WTC11 (cell line): ENCODE data around the gene TNFAIP3. TPM values are rescaled to one million over a fixed set of nuclear protein-coding genes. Genes with fewer than 3 reads are reported as not detected.

Experiments used
- ATAC-seq: fragments of 200-7000 bp; cut with Tn5 transposase; 2 replicates; pipeline ENCODE4 v1.10.0; 2021; ENCODE audit warnings: mild to moderate bottlenecking, moderate library complexity
- CTCF ChIA-PET: fragments of 300-600 bp; sonication (Branson Sonifier 250); formaldehyde crosslinking; loops from one replicate; lab custom pipeline; 2021; ENCODE audit warnings: antibody characterized with exemption; lab: Charles Lee
- POLR2A ChIA-PET: fragments of 350-600 bp; sonication (Branson Sonifier 250); formaldehyde crosslinking; loops from one replicate; lab custom pipeline; 2021; ENCODE audit warnings: antibody characterized with exemption; lab: Charles Lee
- DNase-seq: peaks from one replicate; pipeline ENCODE4 v3.0.0; 2021; ENCODE audit warnings: low spot score
- H3K27ac Mint-ChIP-seq: 2 replicates; pipeline ENCODE4 v1.8.0; 2021; ENCODE audit warnings: mixed read lengths
- H3K27me3 Mint-ChIP-seq: 2 replicates; pipeline ENCODE4 v1.8.0; 2021; ENCODE audit warnings: low read depth, mild to moderate bottlenecking, moderate library complexity, mixed read lengths
- H3K36me3 Mint-ChIP-seq: 2 replicates; pipeline ENCODE4 v1.8.0; 2021; ENCODE audit warnings: mixed read lengths
- H3K4me1 Mint-ChIP-seq: 2 replicates; pipeline ENCODE4 v1.8.0; 2022; ENCODE audit warnings: mixed read lengths
- H3K4me3 Mint-ChIP-seq: 2 replicates; pipeline ENCODE4 v1.8.0; 2021; ENCODE audit warnings: mild to moderate bottlenecking, moderate library complexity, mixed read lengths
- H3K9me3 Mint-ChIP-seq: 2 replicates; pipeline ENCODE4 v1.8.0; 2021; ENCODE audit warnings: mixed read lengths
- ELF4 ChIP-seq: sonication (generic); formaldehyde crosslinking; IDR thresholded peaks from 2 replicates; pipeline ENCODE4 v1.8.1; 2022; ENCODE audit warnings: low read depth, mild to moderate bottlenecking, moderate library complexity, missing genetic modification reagents
- EMX1 ChIP-seq: fragments of 250-450 bp; sonication (Bioruptor Pico); IDR thresholded peaks from 2 replicates; pipeline ENCODE4 v1.8.0; 2021; ENCODE audit warnings: mild to moderate bottlenecking
- HMGA2 ChIP-seq: fragments of 250-450 bp; sonication (Bioruptor Pico); IDR thresholded peaks from 2 replicates; pipeline ENCODE4 v1.4.0; 2021; ENCODE audit warnings: mild to moderate bottlenecking, moderate library complexity
- MXD4 ChIP-seq: fragments of 250-450 bp; sonication (Bioruptor Pico); IDR thresholded peaks from 2 replicates; pipeline ENCODE4 v1.8.0; 2021; ENCODE audit warnings: mild to moderate bottlenecking, moderate library complexity, borderline replicate concordance
- NR2C2 ChIP-seq: sonication (generic); formaldehyde crosslinking; IDR thresholded peaks from 2 replicates; pipeline ENCODE4 v1.8.0; 2022; ENCODE audit warnings: mild to moderate bottlenecking, missing genetic modification reagents
- OVOL2 ChIP-seq: fragments of 250-450 bp; sonication (Bioruptor Pico); IDR thresholded peaks from 2 replicates; pipeline ENCODE4 v1.9.0; 2021; ENCODE audit warnings: mild to moderate bottlenecking, borderline replicate concordance
- ZBTB21 ChIP-seq: sonication (generic); formaldehyde crosslinking; IDR thresholded peaks from 2 replicates; pipeline ENCODE4 v1.8.1; 2023; ENCODE audit warnings: mild to moderate bottlenecking, missing genetic modification reagents, borderline replicate concordance
- ZNF138 ChIP-seq: sonication (generic); formaldehyde crosslinking; conservative IDR thresholded peaks from 2 replicates; pipeline ENCODE4 v1.8.1; 2022; ENCODE audit warnings: mild to moderate bottlenecking, moderate library complexity, missing genetic modification reagents
- ZNF263 ChIP-seq: sonication (generic); formaldehyde crosslinking; IDR thresholded peaks from 2 replicates; pipeline ENCODE4 v1.8.1; 2022; ENCODE audit warnings: low read depth, mild to moderate bottlenecking, moderate library complexity, missing genetic modification reagents
- ZNF416 ChIP-seq: fragments of 250-450 bp; sonication (Bioruptor Pico); IDR thresholded peaks from 2 replicates; pipeline ENCODE4 v1.9.0; 2021; ENCODE audit warnings: mild to moderate bottlenecking, inconsistent platforms
- ZNF671 ChIP-seq: fragments of 250-450 bp; sonication (Bioruptor Pico); IDR thresholded peaks from 2 replicates; pipeline ENCODE4 v1.8.0; 2021; ENCODE audit warnings: mild to moderate bottlenecking
- total RNA-seq: library from RNA; stranded (reverse); gene quantifications from 3 replicates; pipeline ENCODE4 v1.2.3, GENCODE V29; 2021
- TF ChIP-seq, protein P1 (sequence below): fragments of 250-450 bp; sonication (Bioruptor Pico); IDR thresholded peaks from 2 replicates; pipeline ENCODE4 v1.9.0; 2021; ENCODE audit warnings: mild to moderate bottlenecking, borderline replicate concordance
- TF ChIP-seq, protein P2 (sequence below): fragments of 200-600 bp; IDR thresholded peaks from 2 replicates; pipeline ENCODE4 v1.8.0; 2022; ENCODE audit warnings: antibody characterized with exemption
- TF ChIP-seq, protein P3 (sequence below): sonication (generic); formaldehyde crosslinking; IDR thresholded peaks from 2 replicates; pipeline ENCODE4 v1.8.1; 2022; ENCODE audit warnings: low read depth, missing genetic modification reagents, borderline replicate concordance
- TF ChIP-seq, protein P4 (sequence below): sonication (generic); formaldehyde crosslinking; IDR thresholded peaks from 2 replicates; pipeline ENCODE4 v1.8.0; 2023; ENCODE audit warnings: missing genetic modification reagents
- TF ChIP-seq, protein P5 (sequence below): sonication (generic); formaldehyde crosslinking; IDR thresholded peaks from 2 replicates; pipeline ENCODE4 v1.8.0; 2022; ENCODE audit warnings: mild to moderate bottlenecking, missing genetic modification reagents

TNFAIP3 gene
- total RNA-seq, 1 experiment from 2014 or later = 4.2 TPM

DNA sequence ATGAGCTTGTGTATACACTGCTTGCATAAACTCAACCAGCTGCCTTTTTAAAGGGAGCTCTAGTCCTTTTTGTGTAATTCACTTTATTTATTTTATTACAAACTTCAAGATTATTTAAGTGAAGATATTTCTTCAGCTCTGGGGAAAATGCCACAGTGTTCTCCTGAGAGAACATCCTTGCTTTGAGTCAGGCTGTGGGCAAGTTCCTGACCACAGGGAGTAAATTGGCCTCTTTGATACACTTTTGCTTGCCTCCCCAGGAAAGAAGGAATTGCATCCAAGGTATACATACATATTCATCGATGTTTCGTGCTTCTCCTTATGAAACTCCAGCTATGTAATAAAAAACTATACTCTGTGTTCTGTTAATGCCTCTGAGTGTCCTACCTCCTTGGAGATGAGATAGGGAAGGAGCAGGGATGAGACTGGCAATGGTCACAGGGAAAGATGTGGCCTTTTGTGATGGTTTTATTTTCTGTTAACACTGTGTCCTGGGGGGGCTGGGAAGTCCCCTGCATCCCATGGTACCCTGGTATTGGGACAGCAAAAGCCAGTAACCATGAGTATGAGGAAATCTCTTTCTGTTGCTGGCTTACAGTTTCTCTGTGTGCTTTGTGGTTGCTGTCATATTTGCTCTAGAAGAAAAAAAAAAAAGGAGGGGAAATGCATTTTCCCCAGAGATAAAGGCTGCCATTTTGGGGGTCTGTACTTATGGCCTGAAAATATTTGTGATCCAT lies 15.3 kb downstream of the TNFAIP3 start (continued):
- TF ChIP-seq MXD4 (CRISPR knock-in tag) = no peak
- TF ChIP-seq, protein P1, sequence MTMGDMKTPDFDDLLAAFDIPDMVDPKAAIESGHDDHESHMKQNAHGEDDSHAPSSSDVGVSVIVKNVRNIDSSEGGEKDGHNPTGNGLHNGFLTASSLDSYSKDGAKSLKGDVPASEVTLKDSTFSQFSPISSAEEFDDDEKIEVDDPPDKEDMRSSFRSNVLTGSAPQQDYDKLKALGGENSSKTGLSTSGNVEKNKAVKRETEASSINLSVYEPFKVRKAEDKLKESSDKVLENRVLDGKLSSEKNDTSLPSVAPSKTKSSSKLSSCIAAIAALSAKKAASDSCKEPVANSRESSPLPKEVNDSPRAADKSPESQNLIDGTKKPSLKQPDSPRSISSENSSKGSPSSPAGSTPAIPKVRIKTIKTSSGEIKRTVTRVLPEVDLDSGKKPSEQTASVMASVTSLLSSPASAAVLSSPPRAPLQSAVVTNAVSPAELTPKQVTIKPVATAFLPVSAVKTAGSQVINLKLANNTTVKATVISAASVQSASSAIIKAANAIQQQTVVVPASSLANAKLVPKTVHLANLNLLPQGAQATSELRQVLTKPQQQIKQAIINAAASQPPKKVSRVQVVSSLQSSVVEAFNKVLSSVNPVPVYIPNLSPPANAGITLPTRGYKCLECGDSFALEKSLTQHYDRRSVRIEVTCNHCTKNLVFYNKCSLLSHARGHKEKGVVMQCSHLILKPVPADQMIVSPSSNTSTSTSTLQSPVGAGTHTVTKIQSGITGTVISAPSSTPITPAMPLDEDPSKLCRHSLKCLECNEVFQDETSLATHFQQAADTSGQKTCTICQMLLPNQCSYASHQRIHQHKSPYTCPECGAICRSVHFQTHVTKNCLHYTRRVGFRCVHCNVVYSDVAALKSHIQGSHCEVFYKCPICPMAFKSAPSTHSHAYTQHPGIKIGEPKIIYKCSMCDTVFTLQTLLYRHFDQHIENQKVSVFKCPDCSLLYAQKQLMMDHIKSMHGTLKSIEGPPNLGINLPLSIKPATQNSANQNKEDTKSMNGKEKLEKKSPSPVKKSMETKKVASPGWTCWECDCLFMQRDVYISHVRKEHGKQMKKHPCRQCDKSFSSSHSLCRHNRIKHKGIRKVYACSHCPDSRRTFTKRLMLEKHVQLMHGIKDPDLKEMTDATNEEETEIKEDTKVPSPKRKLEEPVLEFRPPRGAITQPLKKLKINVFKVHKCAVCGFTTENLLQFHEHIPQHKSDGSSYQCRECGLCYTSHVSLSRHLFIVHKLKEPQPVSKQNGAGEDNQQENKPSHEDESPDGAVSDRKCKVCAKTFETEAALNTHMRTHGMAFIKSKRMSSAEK (CRISPR knock-in tag) = no peak
- TF ChIP-seq, protein P2, sequence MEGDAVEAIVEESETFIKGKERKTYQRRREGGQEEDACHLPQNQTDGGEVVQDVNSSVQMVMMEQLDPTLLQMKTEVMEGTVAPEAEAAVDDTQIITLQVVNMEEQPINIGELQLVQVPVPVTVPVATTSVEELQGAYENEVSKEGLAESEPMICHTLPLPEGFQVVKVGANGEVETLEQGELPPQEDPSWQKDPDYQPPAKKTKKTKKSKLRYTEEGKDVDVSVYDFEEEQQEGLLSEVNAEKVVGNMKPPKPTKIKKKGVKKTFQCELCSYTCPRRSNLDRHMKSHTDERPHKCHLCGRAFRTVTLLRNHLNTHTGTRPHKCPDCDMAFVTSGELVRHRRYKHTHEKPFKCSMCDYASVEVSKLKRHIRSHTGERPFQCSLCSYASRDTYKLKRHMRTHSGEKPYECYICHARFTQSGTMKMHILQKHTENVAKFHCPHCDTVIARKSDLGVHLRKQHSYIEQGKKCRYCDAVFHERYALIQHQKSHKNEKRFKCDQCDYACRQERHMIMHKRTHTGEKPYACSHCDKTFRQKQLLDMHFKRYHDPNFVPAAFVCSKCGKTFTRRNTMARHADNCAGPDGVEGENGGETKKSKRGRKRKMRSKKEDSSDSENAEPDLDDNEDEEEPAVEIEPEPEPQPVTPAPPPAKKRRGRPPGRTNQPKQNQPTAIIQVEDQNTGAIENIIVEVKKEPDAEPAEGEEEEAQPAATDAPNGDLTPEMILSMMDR = no peak

DNA sequence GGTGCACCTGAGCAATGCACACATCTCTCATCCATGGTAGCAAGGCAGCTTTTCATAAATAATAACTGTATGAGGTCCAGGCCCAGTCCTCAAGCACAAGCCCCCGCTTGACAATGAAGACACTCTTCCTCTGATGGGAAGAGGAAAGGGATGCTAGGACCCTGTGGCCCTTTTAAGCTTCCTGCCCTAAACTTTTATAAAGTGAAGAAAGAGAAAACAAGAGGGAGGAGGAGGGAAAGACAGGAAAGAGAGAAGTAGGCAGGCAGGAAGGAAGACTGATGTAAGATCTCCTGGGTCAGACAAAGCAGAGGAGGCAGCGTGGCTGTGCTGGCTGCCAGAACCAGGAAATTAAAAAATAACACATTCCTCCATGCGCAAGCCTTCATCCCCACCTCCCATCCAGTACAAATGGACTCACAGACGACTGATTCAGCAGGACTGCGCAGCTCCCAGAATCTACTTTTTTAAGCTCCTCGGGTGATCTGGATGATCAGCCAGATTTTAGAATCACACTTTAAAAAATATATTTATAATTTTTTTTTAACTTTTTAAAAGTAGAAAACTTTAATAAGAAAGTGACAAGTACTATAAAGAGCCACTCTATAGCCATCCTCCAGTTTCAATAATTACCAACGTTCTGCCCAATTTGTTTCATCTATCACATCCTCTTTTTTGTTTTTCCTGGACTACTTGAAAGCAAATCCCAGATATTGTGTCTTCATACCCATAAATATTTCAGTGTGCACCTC lies 16.5 kb downstream of the TNFAIP3 start:
- Mint-ChIP-seq H3K27ac (no peak overlapping the region), H3K9me3 (peaks cover 27% of the 10 kb centered on the region), H3K36me3 (peaks cover 5% of the 10 kb centered on the region; the same call in 1 of the 2 replicates), H3K4me1 (peaks cover 32% of the 10 kb centered on the region)
- ATAC-seq (no peak), DNase-seq (no peak)
- ChIA-PET POLR2A (no interaction called here), CTCF (interaction anchor here (0.6 to 0.8 kb wide), 3 partner anchors 83 to 123 kb away, joined by 3 to 5 read pairs (median 3); no protein-coding TSS in a partner anchor)
- TF ChIP-seq ZNF138 (CRISPR knock-in tag) (no peak), ELF4 (CRISPR knock-in tag) (no peak), NR2C2 (CRISPR knock-in tag) (no peak), ZBTB21 (no peak), ZNF671 (CRISPR knock-in tag) (no peak), HMGA2 (CRISPR knock-in tag) (no peak), ZNF263 (no peak)
- TF ChIP-seq, protein P3, sequence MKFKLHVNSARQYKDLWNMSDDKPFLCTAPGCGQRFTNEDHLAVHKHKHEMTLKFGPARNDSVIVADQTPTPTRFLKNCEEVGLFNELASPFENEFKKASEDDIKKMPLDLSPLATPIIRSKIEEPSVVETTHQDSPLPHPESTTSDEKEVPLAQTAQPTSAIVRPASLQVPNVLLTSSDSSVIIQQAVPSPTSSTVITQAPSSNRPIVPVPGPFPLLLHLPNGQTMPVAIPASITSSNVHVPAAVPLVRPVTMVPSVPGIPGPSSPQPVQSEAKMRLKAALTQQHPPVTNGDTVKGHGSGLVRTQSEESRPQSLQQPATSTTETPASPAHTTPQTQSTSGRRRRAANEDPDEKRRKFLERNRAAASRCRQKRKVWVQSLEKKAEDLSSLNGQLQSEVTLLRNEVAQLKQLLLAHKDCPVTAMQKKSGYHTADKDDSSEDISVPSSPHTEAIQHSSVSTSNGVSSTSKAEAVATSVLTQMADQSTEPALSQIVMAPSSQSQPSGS = no peak
- TF ChIP-seq, all 79 proteins: peak for 0
- Mint-ChIP-seq H3K4me3 (no peak overlapping the region), H3K27me3 (no peaks in the 10 kb centered on the region)

DNA sequence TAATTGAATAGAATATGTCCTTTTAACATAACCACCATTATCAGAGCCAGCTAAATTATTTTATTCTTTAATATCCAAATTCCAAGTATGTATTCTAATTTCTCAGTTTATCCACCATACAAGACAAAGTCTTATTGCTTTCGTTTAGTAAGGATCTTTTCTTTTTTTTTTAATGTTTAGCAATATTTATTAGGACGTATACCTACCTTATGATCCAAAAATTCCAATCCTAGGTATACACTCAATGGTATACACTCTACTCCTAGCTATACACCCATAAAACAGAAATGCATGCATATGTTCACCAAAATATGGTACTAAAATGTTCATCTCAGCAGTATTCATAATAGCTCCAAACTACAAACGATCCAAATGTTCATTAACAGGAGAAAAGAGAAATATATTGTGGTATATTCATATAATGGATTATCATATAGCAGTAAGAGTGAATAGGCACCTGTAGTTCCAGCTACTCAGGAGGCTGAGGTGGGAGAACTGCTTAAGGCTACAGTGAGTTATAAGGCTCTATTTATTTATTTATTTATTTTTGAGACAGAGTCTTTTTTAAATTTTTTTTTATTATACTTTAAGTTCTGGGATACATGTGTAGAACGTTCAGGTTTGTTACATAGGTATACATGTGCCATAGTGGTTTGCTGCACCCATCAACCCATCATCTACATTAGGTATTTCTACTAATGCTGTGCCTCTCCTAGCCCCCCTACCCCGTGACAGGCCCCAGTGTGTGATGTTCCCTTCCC lies 17.3 kb downstream of the TNFAIP3 start:
- DNase-seq (no peak), ATAC-seq (no peak)
- no peaks in the 10 kb centered on the region for H3K27me3 Mint-ChIP-seq
- peaks cover 33% of the 10 kb centered on the region for H3K9me3 Mint-ChIP-seq
- POLR2A ChIA-PET = no interaction called here
- no peak overlapping the region for H3K4me3 Mint-ChIP-seq
- no peak overlapping the region for H3K27ac Mint-ChIP-seq
- CTCF ChIA-PET = no interaction called here
- peaks cover 5% of the 10 kb centered on the region; the same call in 1 of the 2 replicates for H3K36me3 Mint-ChIP-seq
- TF ChIP-seq ZNF138 (CRISPR knock-in tag) = no peak
- no peak for TF ChIP-seq ZNF416 (CRISPR knock-in tag)
- TF ChIP-seq EMX1 (CRISPR knock-in tag) = no peak
- TF ChIP-seq, protein P4, sequence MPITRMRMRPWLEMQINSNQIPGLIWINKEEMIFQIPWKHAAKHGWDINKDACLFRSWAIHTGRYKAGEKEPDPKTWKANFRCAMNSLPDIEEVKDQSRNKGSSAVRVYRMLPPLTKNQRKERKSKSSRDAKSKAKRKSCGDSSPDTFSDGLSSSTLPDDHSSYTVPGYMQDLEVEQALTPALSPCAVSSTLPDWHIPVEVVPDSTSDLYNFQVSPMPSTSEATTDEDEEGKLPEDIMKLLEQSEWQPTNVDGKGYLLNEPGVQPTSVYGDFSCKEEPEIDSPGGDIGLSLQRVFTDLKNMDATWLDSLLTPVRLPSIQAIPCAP (CRISPR knock-in tag) = no peak
- no peak for TF ChIP-seq OVOL2 (CRISPR knock-in tag)
- TF ChIP-seq, protein P5, sequence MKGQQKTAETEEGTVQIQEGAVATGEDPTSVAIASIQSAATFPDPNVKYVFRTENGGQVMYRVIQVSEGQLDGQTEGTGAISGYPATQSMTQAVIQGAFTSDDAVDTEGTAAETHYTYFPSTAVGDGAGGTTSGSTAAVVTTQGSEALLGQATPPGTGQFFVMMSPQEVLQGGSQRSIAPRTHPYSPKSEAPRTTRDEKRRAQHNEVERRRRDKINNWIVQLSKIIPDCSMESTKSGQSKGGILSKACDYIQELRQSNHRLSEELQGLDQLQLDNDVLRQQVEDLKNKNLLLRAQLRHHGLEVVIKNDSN = no peak
- TF ChIP-seq, protein P1 (CRISPR knock-in tag) = no peak
- H3K4me1 Mint-ChIP-seq = peaks cover 25% of the 10 kb centered on the region
